ENCODE data around the gene CHID1.

DNA sequence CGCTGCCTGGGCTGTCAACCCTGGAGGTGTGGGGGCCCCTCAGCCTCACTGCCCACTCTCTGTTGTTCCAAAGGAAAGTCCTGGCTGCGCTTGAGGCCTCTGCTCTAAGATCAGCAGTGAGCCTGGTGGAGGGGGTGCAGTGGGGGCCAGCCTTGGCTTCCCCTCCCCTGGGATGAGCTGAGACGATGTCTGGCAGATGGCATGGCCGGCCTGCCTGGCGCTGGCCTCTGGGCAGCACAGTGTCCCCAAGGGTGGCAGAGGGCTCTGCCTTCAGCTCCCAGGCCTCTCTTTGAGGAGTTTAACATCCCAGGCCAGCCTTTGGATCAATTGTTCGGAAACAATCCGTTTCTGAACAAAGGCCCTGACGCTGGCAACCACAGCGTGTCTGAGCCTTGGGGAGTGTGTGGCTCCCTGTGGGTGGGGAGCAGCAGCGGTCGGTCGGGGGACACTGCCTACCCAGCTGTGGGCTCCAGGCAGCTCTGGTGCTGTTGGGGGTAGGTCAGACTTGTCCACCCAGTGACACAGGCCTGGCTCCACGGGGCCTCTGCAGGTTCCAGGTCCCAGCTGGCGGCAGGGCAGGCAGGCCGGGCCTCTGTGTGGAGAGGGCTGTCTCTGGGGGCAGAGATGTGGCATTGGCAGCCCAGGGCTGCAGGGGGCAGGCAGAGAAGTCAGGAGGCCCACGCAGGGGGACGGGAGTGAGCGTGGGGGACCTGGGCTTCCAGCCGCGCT is 55.8 kb downstream of the CHID1 start:
- TF ChIP-seq BCL6 (CRISPR knock-in tag; IDR thresholded peaks at IDR 0.05): no peak
- TF ChIP-seq, protein P1, sequence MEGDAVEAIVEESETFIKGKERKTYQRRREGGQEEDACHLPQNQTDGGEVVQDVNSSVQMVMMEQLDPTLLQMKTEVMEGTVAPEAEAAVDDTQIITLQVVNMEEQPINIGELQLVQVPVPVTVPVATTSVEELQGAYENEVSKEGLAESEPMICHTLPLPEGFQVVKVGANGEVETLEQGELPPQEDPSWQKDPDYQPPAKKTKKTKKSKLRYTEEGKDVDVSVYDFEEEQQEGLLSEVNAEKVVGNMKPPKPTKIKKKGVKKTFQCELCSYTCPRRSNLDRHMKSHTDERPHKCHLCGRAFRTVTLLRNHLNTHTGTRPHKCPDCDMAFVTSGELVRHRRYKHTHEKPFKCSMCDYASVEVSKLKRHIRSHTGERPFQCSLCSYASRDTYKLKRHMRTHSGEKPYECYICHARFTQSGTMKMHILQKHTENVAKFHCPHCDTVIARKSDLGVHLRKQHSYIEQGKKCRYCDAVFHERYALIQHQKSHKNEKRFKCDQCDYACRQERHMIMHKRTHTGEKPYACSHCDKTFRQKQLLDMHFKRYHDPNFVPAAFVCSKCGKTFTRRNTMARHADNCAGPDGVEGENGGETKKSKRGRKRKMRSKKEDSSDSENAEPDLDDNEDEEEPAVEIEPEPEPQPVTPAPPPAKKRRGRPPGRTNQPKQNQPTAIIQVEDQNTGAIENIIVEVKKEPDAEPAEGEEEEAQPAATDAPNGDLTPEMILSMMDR (IDR thresholded peaks at IDR 0.05 in 2 of 3, conservative IDR thresholded peaks at IDR 0.05 in 1 of 3; ENCODE audit: insufficient read depth in 2 of 3, low read depth in 1 of 3, low read length in 3 of 3): no peak
- TF ChIP-seq, protein P2, sequence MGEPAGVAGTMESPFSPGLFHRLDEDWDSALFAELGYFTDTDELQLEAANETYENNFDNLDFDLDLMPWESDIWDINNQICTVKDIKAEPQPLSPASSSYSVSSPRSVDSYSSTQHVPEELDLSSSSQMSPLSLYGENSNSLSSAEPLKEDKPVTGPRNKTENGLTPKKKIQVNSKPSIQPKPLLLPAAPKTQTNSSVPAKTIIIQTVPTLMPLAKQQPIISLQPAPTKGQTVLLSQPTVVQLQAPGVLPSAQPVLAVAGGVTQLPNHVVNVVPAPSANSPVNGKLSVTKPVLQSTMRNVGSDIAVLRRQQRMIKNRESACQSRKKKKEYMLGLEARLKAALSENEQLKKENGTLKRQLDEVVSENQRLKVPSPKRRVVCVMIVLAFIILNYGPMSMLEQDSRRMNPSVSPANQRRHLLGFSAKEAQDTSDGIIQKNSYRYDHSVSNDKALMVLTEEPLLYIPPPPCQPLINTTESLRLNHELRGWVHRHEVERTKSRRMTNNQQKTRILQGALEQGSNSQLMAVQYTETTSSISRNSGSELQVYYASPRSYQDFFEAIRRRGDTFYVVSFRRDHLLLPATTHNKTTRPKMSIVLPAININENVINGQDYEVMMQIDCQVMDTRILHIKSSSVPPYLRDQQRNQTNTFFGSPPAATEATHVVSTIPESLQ (CRISPR knock-in tag; IDR thresholded peaks at IDR 0.05): no peak
- TF ChIP-seq, protein P3, sequence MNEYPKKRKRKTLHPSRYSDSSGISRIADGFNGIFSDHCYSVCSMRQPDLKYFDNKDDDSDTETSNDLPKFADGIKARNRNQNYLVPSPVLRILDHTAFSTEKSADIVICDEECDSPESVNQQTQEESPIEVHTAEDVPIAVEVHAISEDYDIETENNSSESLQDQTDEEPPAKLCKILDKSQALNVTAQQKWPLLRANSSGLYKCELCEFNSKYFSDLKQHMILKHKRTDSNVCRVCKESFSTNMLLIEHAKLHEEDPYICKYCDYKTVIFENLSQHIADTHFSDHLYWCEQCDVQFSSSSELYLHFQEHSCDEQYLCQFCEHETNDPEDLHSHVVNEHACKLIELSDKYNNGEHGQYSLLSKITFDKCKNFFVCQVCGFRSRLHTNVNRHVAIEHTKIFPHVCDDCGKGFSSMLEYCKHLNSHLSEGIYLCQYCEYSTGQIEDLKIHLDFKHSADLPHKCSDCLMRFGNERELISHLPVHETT (CRISPR knock-in tag; conservative IDR thresholded peaks at IDR 0.05 in 1 of 2, IDR thresholded peaks at IDR 0.05 in 1 of 2): no peak
- no peak for TF ChIP-seq FOSL1 (tag; conservative IDR thresholded peaks at IDR 0.05)
- no peak for TF ChIP-seq MEIS2 (IDR thresholded peaks at IDR 0.05; ENCODE audit: partially characterized antibody)
